NOMO-1 (cell line): Measurements from ENCODE around the gene RPL27A.
A peak's percentile ranks its signal among the peaks of the same experiment; 100 is the strongest.

Source experiments
- DNase-seq, 2 experiments: peaks; one replicate each; lab custom pipeline; 2025; ENCODE audit not compliant: unreplicated experiment in 2 of 2; lab: John Stamatoyannopoulos, UW

Gene RPL27A

GRCh38 chr11:8672346-8672745 lies 10.2 kb upstream of the RPL27A start:
- DNase-seq: no peak

GRCh38 chr11:8674859-8675258 lies 7.7 kb upstream of the RPL27A start:
- DNase-seq: no peak

GRCh38 chr11:8676458-8676857 lies 6.1 kb upstream of the RPL27A start:
- no peak for DNase-seq

GRCh38 chr11:8679006-8679405 lies 3.6 kb upstream of the RPL27A start:
- DNase-seq: no peak

- peak in 1 of 2 experiments; percentile 25 for DNase-seq
Measured at GRCh38 chr11:8681837-8682302, 722 bp upstream of the RPL27A start.

- peak in 1 of 2 experiments; percentile 20 for DNase-seq
Measured at GRCh38 chr11:8683115-8683807, 669 bp downstream of the RPL27A start.

- no peak for DNase-seq
Measured at GRCh38 chr11:8684600-8685290, 2.2 kb downstream of the RPL27A start.

GRCh38 chr11:8685306-8685705 lies 2.7 kb downstream of the RPL27A start:
- no peak for DNase-seq

GRCh38 chr11:8685820-8686219 lies 3.2 kb downstream of the RPL27A start:
- DNase-seq: no peak

GRCh38 chr11:8686325-8686724 lies 3.7 kb downstream of the RPL27A start:
- DNase-seq: no peak

- peak; percentile 90 to 94 for DNase-seq
Measured at GRCh38 chr11:8688414-8689362, 6.1 kb downstream of the RPL27A start.

GRCh38 chr11:8689726-8690255 lies 7.2 kb downstream of the RPL27A start:
- DNase-seq: no peak

GRCh38 chr11:8690374-8691342 lies 8.1 kb downstream of the RPL27A start:
- DNase-seq: no peak

- no peak for DNase-seq
Measured at GRCh38 chr11:8691601-8692000, 9.0 kb downstream of the RPL27A start.

GRCh38 chr11:8692417-8692816 lies 9.8 kb downstream of the RPL27A start:
- no peak for DNase-seq

- DNase-seq: no peak
Measured at GRCh38 chr11:8693010-8693551, 10.5 kb downstream of the RPL27A start.

GRCh38 chr11:8693555-8693954 lies 11.0 kb downstream of the RPL27A start:
- no peak for DNase-seq

- peak in 1 of 2 experiments; percentile 14 for DNase-seq
Measured at GRCh38 chr11:8694137-8694536, 11.5 kb downstream of the RPL27A start.

GRCh38 chr11:8697054-8697453 lies 14.5 kb downstream of the RPL27A start:
- DNase-seq: peak; percentile 79 to 80
